Measurements from ENCODE around the gene TMEM273.

TMEM273 gene

GRCh38 chr10:49160110-49160509, 28.1 kb downstream of the TMEM273 start:
- no peaks in the 10 kb centered on the region for H3K9me3 ChIP-seq (ENCODE audit: control insufficient read depth in 1 of 2, low read length in 2 of 2)
- H3K36me3 ChIP-seq (ENCODE audit: control insufficient read depth in 1 of 2, insufficient read depth in 2 of 2, low read length in 2 of 2): no peaks in the 10 kb centered on the region

GRCh38 chr10:49158915-49159314, 29.3 kb downstream of the TMEM273 start:
- Histone ChIP-seq H3K9me3 (ENCODE audit: control insufficient read depth in 1 of 2, low read length in 2 of 2) (no peaks in the 10 kb centered on the region), H3K36me3 (ENCODE audit: control insufficient read depth in 1 of 2, insufficient read depth in 2 of 2, low read length in 2 of 2) (no peaks in the 10 kb centered on the region), H3K4me1 (ENCODE audit: control insufficient read depth in 1 of 2, insufficient read depth in 2 of 2, low read length in 2 of 2) (no peaks in the 10 kb centered on the region), H3K27ac (ENCODE audit: low read length) (no peak overlapping the region), H3K4me3 (ENCODE audit: low read depth in 1 of 2, low read length in 2 of 2) (no peak overlapping the region), H3K27me3 (ENCODE audit: low read depth, low read length) (no peaks in the 10 kb centered on the region)

More at GRCh38 chr10:49160110-49160509, 28.1 kb downstream of the TMEM273 start:
- Histone ChIP-seq H3K27me3 (ENCODE audit: low read depth, low read length) (no peaks in the 10 kb centered on the region), H3K27ac (ENCODE audit: low read length) (no peak overlapping the region), H3K4me1 (ENCODE audit: control insufficient read depth in 1 of 2, insufficient read depth in 2 of 2, low read length in 2 of 2) (no peaks in the 10 kb centered on the region), H3K4me3 (ENCODE audit: low read depth in 1 of 2, low read length in 2 of 2) (no peak overlapping the region)

DNA sequence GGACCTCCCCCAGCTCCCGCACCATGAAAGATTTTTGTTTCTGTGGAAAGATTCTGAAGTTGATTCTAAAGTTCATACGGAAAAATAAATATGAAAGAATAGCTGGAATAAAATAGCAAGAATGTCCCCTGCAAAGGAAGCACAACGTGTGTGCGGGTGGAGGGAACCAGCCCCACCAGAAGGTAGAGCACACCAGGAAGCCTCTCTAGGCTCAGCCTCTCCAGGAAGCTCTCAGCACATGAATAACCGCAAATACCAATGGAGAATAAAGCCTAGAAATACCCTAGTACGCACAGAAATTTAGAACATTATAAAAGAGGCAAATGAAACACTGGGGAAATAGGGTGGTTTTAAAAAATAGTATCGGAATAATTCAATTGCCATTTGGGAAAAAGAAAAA, 29.8 kb downstream of the TMEM273 start:
- no peaks in the 10 kb centered on the region for H3K27me3 ChIP-seq (ENCODE audit: low read depth, low read length)
- no peaks in the 10 kb centered on the region for H3K9me3 ChIP-seq (ENCODE audit: control insufficient read depth in 1 of 2, low read length in 2 of 2)

GRCh38 chr10:49157229-49157628, 31.0 kb downstream of the TMEM273 start:
- H3K4me1 ChIP-seq (ENCODE audit: control insufficient read depth in 1 of 2, insufficient read depth in 2 of 2, low read length in 2 of 2): no peaks in the 10 kb centered on the region
- no peak overlapping the region for H3K27ac ChIP-seq (ENCODE audit: low read length)
- no peaks in the 10 kb centered on the region for H3K9me3 ChIP-seq (ENCODE audit: control insufficient read depth in 1 of 2, low read length in 2 of 2)
- H3K4me3 ChIP-seq (ENCODE audit: low read depth in 1 of 2, low read length in 2 of 2): no peak overlapping the region
- H3K36me3 ChIP-seq (ENCODE audit: control insufficient read depth in 1 of 2, insufficient read depth in 2 of 2, low read length in 2 of 2): no peaks in the 10 kb centered on the region
- no peaks in the 10 kb centered on the region for H3K27me3 ChIP-seq (ENCODE audit: low read depth, low read length)

More for the DNA sequence above, 29.8 kb downstream of the TMEM273 start:
- Histone ChIP-seq H3K27ac (ENCODE audit: low read length) (no peak overlapping the region), H3K4me1 (ENCODE audit: control insufficient read depth in 1 of 2, insufficient read depth in 2 of 2, low read length in 2 of 2) (no peaks in the 10 kb centered on the region), H3K4me3 (ENCODE audit: low read depth in 1 of 2, low read length in 2 of 2) (no peak overlapping the region), H3K36me3 (ENCODE audit: control insufficient read depth in 1 of 2, insufficient read depth in 2 of 2, low read length in 2 of 2) (no peaks in the 10 kb centered on the region)

GRCh38 chr10:49154641-49155040, 33.5 kb downstream of the TMEM273 start:
- H3K27ac ChIP-seq (ENCODE audit: low read length): no peak overlapping the region

DNA sequence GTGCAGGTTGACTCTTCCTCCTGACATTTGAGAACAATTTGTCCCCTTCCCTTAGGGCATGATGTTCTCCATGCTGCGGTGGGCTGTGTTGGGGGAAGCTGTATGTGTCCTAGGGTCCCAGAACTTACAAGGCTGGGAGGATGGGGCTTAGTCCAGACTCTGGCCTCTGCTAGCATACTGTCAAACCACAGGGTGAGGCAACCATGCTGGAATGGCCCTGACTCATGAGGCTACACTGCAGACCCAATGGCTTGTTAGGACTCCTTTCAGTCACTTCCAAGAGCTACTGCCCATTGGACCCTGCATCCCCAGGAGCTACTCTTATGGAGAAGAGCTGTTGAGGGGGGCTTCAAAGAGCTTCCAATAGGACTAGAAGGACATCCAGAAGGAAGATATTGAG, 34.2 kb downstream of the TMEM273 start:
- H3K27ac ChIP-seq (ENCODE audit: low read length): no peak overlapping the region
- no peaks in the 10 kb centered on the region for H3K27me3 ChIP-seq (ENCODE audit: low read depth, low read length)
- no peaks in the 10 kb centered on the region for H3K9me3 ChIP-seq (ENCODE audit: control insufficient read depth in 1 of 2, low read length in 2 of 2)
- H3K4me1 ChIP-seq (ENCODE audit: control insufficient read depth in 1 of 2, insufficient read depth in 2 of 2, low read length in 2 of 2): no peaks in the 10 kb centered on the region
- H3K36me3 ChIP-seq (ENCODE audit: control insufficient read depth in 1 of 2, insufficient read depth in 2 of 2, low read length in 2 of 2): no peaks in the 10 kb centered on the region
- no peak overlapping the region for H3K4me3 ChIP-seq (ENCODE audit: low read depth in 1 of 2, low read length in 2 of 2)

More at GRCh38 chr10:49154641-49155040, 33.5 kb downstream of the TMEM273 start:
- Histone ChIP-seq H3K27me3 (ENCODE audit: low read depth, low read length) (no peaks in the 10 kb centered on the region), H3K36me3 (ENCODE audit: control insufficient read depth in 1 of 2, insufficient read depth in 2 of 2, low read length in 2 of 2) (no peaks in the 10 kb centered on the region), H3K4me3 (ENCODE audit: low read depth in 1 of 2, low read length in 2 of 2) (no peak overlapping the region), H3K4me1 (ENCODE audit: control insufficient read depth in 1 of 2, insufficient read depth in 2 of 2, low read length in 2 of 2) (no peaks in the 10 kb centered on the region), H3K9me3 (ENCODE audit: control insufficient read depth in 1 of 2, low read length in 2 of 2) (no peaks in the 10 kb centered on the region)

- no peaks in the 10 kb centered on the region for H3K9me3 ChIP-seq (ENCODE audit: control insufficient read depth in 1 of 2, low read length in 2 of 2)
- H3K4me1 ChIP-seq (ENCODE audit: control insufficient read depth in 1 of 2, insufficient read depth in 2 of 2, low read length in 2 of 2): no peaks in the 10 kb centered on the region
- no peak overlapping the region for H3K27ac ChIP-seq (ENCODE audit: low read length)
- H3K36me3 ChIP-seq (ENCODE audit: control insufficient read depth in 1 of 2, insufficient read depth in 2 of 2, low read length in 2 of 2): no peaks in the 10 kb centered on the region
- no peak overlapping the region for H3K4me3 ChIP-seq (ENCODE audit: low read depth in 1 of 2, low read length in 2 of 2)
- no peaks in the 10 kb centered on the region for H3K27me3 ChIP-seq (ENCODE audit: low read depth, low read length)
These were observed 35.1 kb downstream of the TMEM273 start for GRCh38 chr10:49153115-49153514.

GRCh38 chr10:49152663-49153062, 35.5 kb downstream of the TMEM273 start:
- Histone ChIP-seq H3K4me1 (ENCODE audit: control insufficient read depth in 1 of 2, insufficient read depth in 2 of 2, low read length in 2 of 2) (no peaks in the 10 kb centered on the region), H3K36me3 (ENCODE audit: control insufficient read depth in 1 of 2, insufficient read depth in 2 of 2, low read length in 2 of 2) (no peaks in the 10 kb centered on the region), H3K4me3 (ENCODE audit: low read depth in 1 of 2, low read length in 2 of 2) (no peak overlapping the region), H3K9me3 (ENCODE audit: control insufficient read depth in 1 of 2, low read length in 2 of 2) (peaks cover 1 to 3% of the 10 kb centered on the region in 2 donors), H3K27me3 (ENCODE audit: low read depth, low read length) (no peaks in the 10 kb centered on the region), H3K27ac (ENCODE audit: low read length) (no peak overlapping the region)

DNA sequence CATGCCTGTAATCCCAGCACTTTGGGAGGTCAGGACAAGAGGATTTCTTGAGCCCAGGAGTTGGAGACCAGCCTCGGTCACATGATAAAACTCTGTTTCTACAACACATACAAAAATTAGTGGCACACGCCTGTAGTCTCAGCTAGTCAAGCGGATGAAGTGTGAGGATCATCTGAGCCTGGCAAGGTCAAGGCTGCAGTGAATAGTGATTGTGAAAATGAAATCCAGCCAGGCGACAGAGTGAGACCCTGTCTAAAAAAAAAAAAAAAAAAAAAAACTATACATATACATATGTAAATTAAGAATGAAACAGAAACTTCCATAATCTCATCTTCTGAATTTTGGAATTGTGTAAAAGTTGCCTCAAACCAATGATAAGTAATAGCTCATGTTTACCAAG, 36.2 kb downstream of the TMEM273 start:
- no peaks in the 10 kb centered on the region for H3K27me3 ChIP-seq (ENCODE audit: low read depth, low read length)
- H3K27ac ChIP-seq (ENCODE audit: low read length): no peak overlapping the region
- peaks cover 2 to 4% of the 10 kb centered on the region in 2 donors for H3K9me3 ChIP-seq (ENCODE audit: control insufficient read depth in 1 of 2, low read length in 2 of 2)
- H3K4me3 ChIP-seq (ENCODE audit: low read depth in 1 of 2, low read length in 2 of 2): no peak overlapping the region
- no peaks in the 10 kb centered on the region for H3K36me3 ChIP-seq (ENCODE audit: control insufficient read depth in 1 of 2, insufficient read depth in 2 of 2, low read length in 2 of 2)
- H3K4me1 ChIP-seq (ENCODE audit: control insufficient read depth in 1 of 2, insufficient read depth in 2 of 2, low read length in 2 of 2): no peaks in the 10 kb centered on the region

- H3K9me3 ChIP-seq (ENCODE audit: control insufficient read depth in 1 of 2, low read length in 2 of 2): peaks cover 2 to 4% of the 10 kb centered on the region in 2 donors
- H3K27me3 ChIP-seq (ENCODE audit: low read depth, low read length): no peaks in the 10 kb centered on the region
- H3K4me1 ChIP-seq (ENCODE audit: control insufficient read depth in 1 of 2, insufficient read depth in 2 of 2, low read length in 2 of 2): no peaks in the 10 kb centered on the region
- H3K4me3 ChIP-seq (ENCODE audit: low read depth in 1 of 2, low read length in 2 of 2): no peak overlapping the region
- no peaks in the 10 kb centered on the region for H3K36me3 ChIP-seq (ENCODE audit: control insufficient read depth in 1 of 2, insufficient read depth in 2 of 2, low read length in 2 of 2)
- H3K27ac ChIP-seq (ENCODE audit: low read length): no peak overlapping the region
These were observed 36.7 kb downstream of the TMEM273 start for GRCh38 chr10:49151481-49151880.

DNA sequence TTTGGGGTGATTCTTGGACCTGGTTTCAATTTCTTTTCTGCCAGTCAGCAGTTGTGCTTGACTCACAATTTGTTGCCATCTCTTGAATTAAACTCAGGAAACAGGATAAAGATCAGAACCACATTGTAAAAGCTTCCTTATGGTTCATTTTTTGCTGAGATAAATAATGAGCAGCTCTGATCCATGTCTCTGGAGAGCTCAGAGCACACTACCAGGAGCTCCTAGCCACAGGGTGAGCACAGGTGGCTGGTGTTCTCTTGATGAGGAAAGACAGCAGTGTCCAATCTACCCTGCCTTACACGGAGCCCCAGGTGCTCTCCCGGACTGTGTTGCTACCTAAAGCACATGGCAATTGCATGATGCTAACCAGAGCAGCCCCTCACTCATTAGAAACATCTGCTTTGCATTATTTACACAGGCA, 37.2 kb downstream of the TMEM273 start:
- H3K4me1 ChIP-seq (ENCODE audit: control insufficient read depth in 1 of 2, insufficient read depth in 2 of 2, low read length in 2 of 2): no peaks in the 10 kb centered on the region
- no peak overlapping the region for H3K27ac ChIP-seq (ENCODE audit: low read length)
- H3K36me3 ChIP-seq (ENCODE audit: control insufficient read depth in 1 of 2, insufficient read depth in 2 of 2, low read length in 2 of 2): no peaks in the 10 kb centered on the region
- H3K27me3 ChIP-seq (ENCODE audit: low read depth, low read length): no peaks in the 10 kb centered on the region
- H3K9me3 ChIP-seq (ENCODE audit: control insufficient read depth in 1 of 2, low read length in 2 of 2): peaks cover 2 to 4% of the 10 kb centered on the region in 2 donors
- no peak overlapping the region for H3K4me3 ChIP-seq (ENCODE audit: low read depth in 1 of 2, low read length in 2 of 2)

DNA sequence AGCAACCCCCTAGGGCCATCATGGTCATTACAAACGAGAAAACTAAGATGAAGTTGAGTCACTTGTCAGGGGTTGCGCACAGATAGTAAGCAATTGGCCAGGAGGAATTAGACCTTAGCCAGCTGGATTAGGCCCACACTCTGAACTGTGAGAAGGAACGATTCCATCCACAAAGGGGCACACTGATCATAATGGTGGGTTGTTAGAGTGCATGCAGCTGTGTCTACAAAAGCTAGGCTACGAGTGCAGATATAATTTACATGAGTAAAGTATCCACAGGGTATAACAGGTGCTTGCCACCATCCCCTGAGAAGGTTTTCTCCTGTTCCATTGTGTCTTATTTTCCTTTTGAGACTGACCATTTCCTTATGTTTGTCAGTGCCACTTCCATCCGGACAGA, 37.8 kb downstream of the TMEM273 start:
- Histone ChIP-seq H3K4me1 (ENCODE audit: control insufficient read depth in 1 of 2, insufficient read depth in 2 of 2, low read length in 2 of 2) (no peaks in the 10 kb centered on the region), H3K27me3 (ENCODE audit: low read depth, low read length) (no peaks in the 10 kb centered on the region), H3K27ac (ENCODE audit: low read length) (no peak overlapping the region), H3K36me3 (ENCODE audit: control insufficient read depth in 1 of 2, insufficient read depth in 2 of 2, low read length in 2 of 2) (no peaks in the 10 kb centered on the region), H3K4me3 (ENCODE audit: low read depth in 1 of 2, low read length in 2 of 2) (no peak overlapping the region), H3K9me3 (ENCODE audit: control insufficient read depth in 1 of 2, low read length in 2 of 2) (peaks cover 2 to 4% of the 10 kb centered on the region in 2 donors)
